Ishikawa (cell line): Measurements from ENCODE around the gene JMJD4.

Experiments used
- CEBPB ChIP-seq: IDR thresholded peaks from 2 replicates; pipeline ENCODE4 v1.6.1; 2012
- CREB1 ChIP-seq: IDR thresholded peaks from 2 replicates; pipeline ENCODE4 v1.6.1; 2012; ENCODE audit warnings: low read depth
- EGR1 ChIP-seq: IDR thresholded peaks from 2 replicates; pipeline ENCODE4 v1.6.1; 2012
- EP300 ChIP-seq: IDR thresholded peaks from 2 replicates; pipeline ENCODE4 v1.6.1; 2012; ENCODE audit warnings: borderline replicate concordance
- FOXM1 ChIP-seq: IDR thresholded peaks from 2 replicates; pipeline ENCODE4 v1.6.1; 2012; ENCODE audit warnings: low read depth, borderline replicate concordance
- NFIC ChIP-seq: IDR thresholded peaks from 2 replicates; pipeline ENCODE4 v1.6.1; 2012
- RAD21 ChIP-seq: IDR thresholded peaks from 2 replicates; pipeline ENCODE4 v1.6.1; 2012; ENCODE audit warnings: low read depth
- REST ChIP-seq: IDR thresholded peaks from 2 replicates; pipeline ENCODE4 v1.6.1; 2012; ENCODE audit warnings: low read depth, mild to moderate bottlenecking
- TAF1 ChIP-seq: IDR thresholded peaks from 2 replicates; pipeline ENCODE4 v1.6.1; 2012; ENCODE audit warnings: low read depth, mild to moderate bottlenecking
- TCF12 ChIP-seq: IDR thresholded peaks from 2 replicates; pipeline ENCODE4 v1.6.1; 2012; ENCODE audit warnings: low read depth
- TEAD4 ChIP-seq: IDR thresholded peaks from 2 replicates; pipeline ENCODE4 v1.6.1; 2012
- TF ChIP-seq, protein P1 (sequence below): IDR thresholded peaks from 2 replicates; pipeline ENCODE4 v1.6.1; 2012

- TF ChIP-seq EP300 (no peak), CREB1 (no peak), REST (no peak), TAF1 (no peak), CEBPB (no peak), NFIC (no peak), RAD21 (no peak), FOXM1 (no peak), TCF12 (no peak), EGR1 (no peak), TEAD4 (no peak)
- TF ChIP-seq, protein P1, sequence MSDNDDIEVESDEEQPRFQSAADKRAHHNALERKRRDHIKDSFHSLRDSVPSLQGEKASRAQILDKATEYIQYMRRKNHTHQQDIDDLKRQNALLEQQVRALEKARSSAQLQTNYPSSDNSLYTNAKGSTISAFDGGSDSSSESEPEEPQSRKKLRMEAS = no peak
Observed at GRCh38 chr1:227774821-227775661, 39.9 kb upstream of the JMJD4 start.
